Measurements from ENCODE around the gene BORCS5. TPM values are rescaled to one million over a fixed set of nuclear protein-coding genes. Genes with fewer than 3 reads are reported as not detected.

The BORCS5 gene
- total and polyA plus RNA-seq, 7 donors = 4.3 to 13.3 (median 11.0) TPM

GRCh38 chr12:12473223-12473622 is 116.3 kb downstream of the BORCS5 start:
- H3K27ac ChIP-seq = no peak overlapping the region

DNA sequence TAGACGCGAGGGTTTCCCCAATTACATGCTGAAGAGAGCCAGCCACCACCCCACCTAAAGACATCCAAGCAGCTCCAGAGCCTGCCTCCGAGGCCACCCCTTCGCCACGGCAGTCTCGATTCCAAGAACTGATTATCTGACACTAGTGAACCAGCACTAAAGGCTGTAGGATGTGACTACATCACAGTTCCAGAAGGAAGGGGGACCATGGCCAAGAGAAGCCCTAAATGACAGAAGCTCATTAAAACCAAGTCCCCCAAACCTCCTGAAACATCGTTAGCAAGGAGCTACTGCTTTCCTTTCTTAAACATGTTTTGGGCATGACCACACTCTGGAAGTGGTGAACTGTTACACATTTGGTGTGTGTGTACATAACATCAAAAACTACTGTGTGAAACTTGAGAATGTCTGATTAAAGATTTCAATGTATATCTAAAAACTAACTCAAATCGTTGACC is 117.6 kb downstream of the BORCS5 start:
- Histone ChIP-seq H3K27me3 (ENCODE audit: insufficient read depth in 3 of 3, low read length in 2 of 3) (no peaks in the 10 kb centered on the region), H3K27ac (peak overlapping the region; percentile 2), H3K9me3 (no peaks in the 10 kb centered on the region), H3K36me3 (ENCODE audit: insufficient read depth in 1 of 2, low read depth in 1 of 2) (peaks cover 0 to 49% of the 10 kb centered on the region in 2 donors), H3K4me3 (no peak overlapping the region), H3K4me1 (no peaks in the 10 kb centered on the region)
- intact Hi-C loops (cut with DNase I) = no loop called here
- no peak for ATAC-seq
- 67 to 75% (median 72%) methylated on average over 8 of the region's 8 CpGs for WGBS, 3 donors
- no peak for DNase-seq
- no peak for TF ChIP-seq CTCF (IDR thresholded peaks at IDR 0.05)

More at GRCh38 chr12:12473223-12473622, 116.3 kb downstream of the BORCS5 start:
- WGBS, 3 donors = 95 to 98% (median 98%) methylated on average over 4 of the region's 4 CpGs
- no peak for DNase-seq
- H3K9me3 ChIP-seq = no peaks in the 10 kb centered on the region
- no peak for ATAC-seq
- intact Hi-C loops (cut with DNase I) = no loop called here
- H3K4me3 ChIP-seq = no peak overlapping the region
- H3K36me3 ChIP-seq (ENCODE audit: insufficient read depth in 1 of 2, low read depth in 1 of 2) = peaks cover 0 to 37% of the 10 kb centered on the region in 2 donors
- TF ChIP-seq CTCF (IDR thresholded peaks at IDR 0.05) = no peak
- H3K27me3 ChIP-seq (ENCODE audit: insufficient read depth in 3 of 3, low read length in 2 of 3) = no peaks in the 10 kb centered on the region
- H3K4me1 ChIP-seq = no peaks in the 10 kb centered on the region

DNA sequence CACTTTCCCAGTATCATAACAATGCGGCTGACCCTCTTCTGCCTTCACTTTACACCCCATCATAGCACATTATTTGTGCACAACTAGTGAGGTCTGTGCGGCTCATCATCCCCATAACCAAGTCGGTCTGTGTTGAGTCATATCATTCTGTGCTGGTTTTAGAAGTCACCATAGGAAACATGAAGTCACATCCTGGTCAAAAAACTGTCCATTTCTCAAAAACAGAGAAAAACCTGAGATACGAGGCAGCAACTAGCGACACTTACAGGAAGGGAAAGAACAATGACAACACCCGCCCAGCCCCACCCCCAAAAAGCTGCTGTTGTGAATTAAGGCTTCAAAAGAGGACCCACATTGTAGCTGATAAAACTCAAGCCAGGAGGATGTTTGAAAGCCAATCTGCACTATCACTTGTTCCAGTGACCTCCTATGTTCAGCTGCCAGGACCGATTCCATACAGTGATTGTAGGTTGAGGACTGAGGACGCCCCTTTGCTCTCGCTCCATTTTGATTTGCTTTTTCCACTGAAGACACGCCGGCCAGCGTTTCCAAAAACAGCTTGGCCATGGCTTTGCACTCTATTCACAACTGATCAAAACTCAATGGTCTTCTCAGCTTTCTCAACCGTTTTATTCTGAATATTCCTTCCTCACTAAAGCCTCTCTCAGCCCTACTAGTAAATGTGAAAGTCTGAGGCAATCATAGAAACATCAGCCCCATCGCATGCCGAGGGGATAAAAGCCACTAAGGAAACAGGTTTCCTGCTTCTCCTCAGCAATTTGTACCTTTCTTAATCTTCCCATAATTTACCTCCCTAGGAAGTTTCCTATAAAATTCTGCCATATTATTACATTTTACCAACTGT is 118.3 kb downstream of the BORCS5 start:
- 78 to 86% (median 80%) methylated on average over 15 of the region's 15 CpGs for WGBS, 3 donors
- Histone ChIP-seq H3K4me1 (no peaks in the 10 kb centered on the region), H3K27me3 (ENCODE audit: insufficient read depth in 3 of 3, low read length in 2 of 3) (no peaks in the 10 kb centered on the region), H3K36me3 (ENCODE audit: insufficient read depth in 1 of 2, low read depth in 1 of 2) (peaks cover 0 to 56% of the 10 kb centered on the region in 2 donors), H3K4me3 (no peak overlapping the region), H3K27ac (peak overlapping the region; percentile 2), H3K9me3 (no peaks in the 10 kb centered on the region)
- DNase-seq (no peak), ATAC-seq (peak in 2 of 4 donors; percentile 30 to 45)
- no peak for TF ChIP-seq CTCF (IDR thresholded peaks at IDR 0.05)
- intact Hi-C loops (cut with DNase I) = no loop called here

GRCh38 chr12:12476857-12477531 is 120.1 kb downstream of the BORCS5 start:
- DNase-seq = no peak
- intact Hi-C loops (cut with DNase I) = no loop called here

More at GRCh38 chr12:12476857-12477531, 120.1 kb downstream of the BORCS5 start:
- Histone ChIP-seq H3K27ac (no peak overlapping the region), H3K36me3 (ENCODE audit: insufficient read depth in 1 of 2, low read depth in 1 of 2) (peaks cover 0 to 59% of the 10 kb centered on the region in 2 donors), H3K27me3 (ENCODE audit: insufficient read depth in 3 of 3, low read length in 2 of 3) (no peaks in the 10 kb centered on the region), H3K9me3 (no peaks in the 10 kb centered on the region), H3K4me3 (no peak overlapping the region), H3K4me1 (no peaks in the 10 kb centered on the region)
- 54 to 70% (median 56%) methylated on average over 21 of the region's 21 CpGs for WGBS, 3 donors
- no peak for TF ChIP-seq CTCF (IDR thresholded peaks at IDR 0.05)
- ATAC-seq = peak; percentile 34 to 74 (median 68)

All from psoas muscle (tissue), 8 donors.